ENCODE data around the gene SLA2.
"Not testable (repeated sequence)": the region's sequence is repeated elsewhere in the genome, so short reads cannot be mapped to it uniquely, and the experiment has no call there.

SLA2 gene

DNA sequence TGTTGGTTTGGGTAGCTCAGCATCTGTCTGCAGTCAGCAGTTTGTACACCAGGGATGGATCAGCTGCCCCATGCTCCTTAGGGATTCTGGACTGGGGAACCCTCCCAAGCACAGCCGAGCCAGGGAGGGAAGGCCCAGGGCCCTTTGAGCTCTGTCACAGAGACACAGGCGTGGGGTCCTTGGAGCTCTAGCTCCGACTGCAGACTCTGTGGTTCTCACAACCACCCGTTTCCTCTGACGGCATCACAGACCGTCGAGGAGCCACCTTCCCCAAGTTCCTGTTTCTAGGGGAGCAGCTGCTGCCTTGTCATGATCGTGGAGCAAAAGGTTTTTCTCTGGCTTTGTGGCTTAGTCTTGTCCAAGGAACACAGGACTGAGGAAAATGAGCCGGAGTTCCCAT is at the start of gene SLA2:
SLA2 (minus strand) TSS at position 199 of the 400 bp plus-strand sequence. CDS start 4,861 bp downstream, outside the sequence.
- DNase-seq (ENCODE audit: low spot score) = no peak

- not testable (repeated sequence) for DNase-seq (ENCODE audit: low spot score)
These were observed 49.5 kb upstream of the SLA2 start for GRCh38 chr20:36695467-36695866.

GRCh38 chr20:36688630-36689029 is 42.6 kb upstream of the SLA2 start:
- DNase-seq (ENCODE audit: low spot score) = no peak

DNA sequence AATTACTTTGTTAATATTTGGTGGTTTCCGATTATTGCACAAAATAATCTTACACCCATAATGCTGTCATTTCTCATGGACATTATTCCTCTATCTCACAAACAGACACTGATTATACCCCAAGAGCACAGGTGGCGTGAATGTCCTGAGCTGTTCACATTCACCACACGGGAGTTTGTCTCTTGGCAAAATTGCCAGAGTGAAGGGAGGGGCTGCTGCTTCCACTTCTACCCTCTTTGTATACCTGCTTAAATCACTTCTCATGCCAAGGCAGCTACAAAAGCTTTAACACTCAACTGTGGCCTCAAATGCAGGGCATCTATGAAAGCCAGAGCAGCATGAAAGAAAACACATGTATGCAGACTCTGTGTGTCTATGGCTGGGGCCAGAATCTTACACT is 41.9 kb upstream of the SLA2 start:
- no peak for DNase-seq (ENCODE audit: low spot score)

DNA sequence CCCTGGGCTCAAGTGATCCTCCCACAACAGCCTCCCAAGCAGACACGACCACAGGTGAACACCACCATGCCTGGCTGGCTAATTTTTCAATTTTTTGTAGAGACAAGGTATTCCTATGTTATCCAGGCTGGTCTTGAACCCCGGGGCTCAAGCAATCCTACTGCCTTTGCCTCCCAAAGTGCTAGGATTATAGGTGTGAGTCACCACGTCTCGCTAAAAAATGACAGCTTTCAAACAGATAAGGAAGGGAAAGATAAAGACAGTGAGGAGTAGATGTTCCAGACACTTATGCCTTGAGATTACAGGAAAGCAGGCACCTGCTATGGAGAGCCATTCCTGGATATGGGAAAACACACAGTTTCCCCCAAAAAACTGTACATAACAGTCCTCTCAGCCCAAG is 40.9 kb upstream of the SLA2 start:
- no peak for DNase-seq (ENCODE audit: low spot score)

GRCh38 chr20:36686504-36686903 is 40.5 kb upstream of the SLA2 start:
- DNase-seq (ENCODE audit: low spot score) = peak; percentile 2

- DNase-seq (ENCODE audit: low spot score) = no peak
These were observed 38.8 kb upstream of the SLA2 start for GRCh38 chr20:36684747-36685146.

- DNase-seq (ENCODE audit: low spot score) = no peak
These were observed 36.3 kb upstream of the SLA2 start for GRCh38 chr20:36682311-36682710.

GRCh38 chr20:36677422-36677771 is 31.4 kb upstream of the SLA2 start:
- DNase-seq (ENCODE audit: low spot score) = no peak

GRCh38 chr20:36676701-36677421 is 30.9 kb upstream of the SLA2 start:
- no peak for DNase-seq (ENCODE audit: low spot score)

GRCh38 chr20:36675545-36675944 is 29.5 kb upstream of the SLA2 start:
- not testable (repeated sequence) for DNase-seq (ENCODE audit: low spot score)

DNA sequence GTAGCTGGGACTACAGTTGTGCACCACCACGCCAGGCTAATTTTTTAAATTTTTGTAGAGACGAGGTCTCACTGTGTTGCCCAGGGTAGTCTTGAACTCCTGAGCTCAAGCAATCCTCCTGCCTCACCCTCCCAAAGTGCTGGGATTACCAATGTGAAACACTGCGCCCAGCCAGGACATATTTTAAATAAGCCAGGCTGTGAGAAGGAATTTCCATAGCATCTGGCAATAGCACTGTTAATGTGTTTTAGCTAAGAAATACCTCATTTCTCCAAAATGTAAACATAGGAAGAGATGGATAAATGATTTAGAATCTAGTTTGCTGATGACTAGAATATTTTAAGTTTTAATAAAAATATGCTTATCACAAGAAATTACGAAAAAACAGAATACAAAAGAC is 27.0 kb upstream of the SLA2 start:
- no peak for DNase-seq (ENCODE audit: low spot score)

- DNase-seq (ENCODE audit: low spot score) = no peak
These were observed 24.8 kb upstream of the SLA2 start for GRCh38 chr20:36670665-36671357.

GRCh38 chr20:36666181-36666740 is 20.3 kb upstream of the SLA2 start:
- DNase-seq (ENCODE audit: low spot score) = peak; percentile 26

DNA sequence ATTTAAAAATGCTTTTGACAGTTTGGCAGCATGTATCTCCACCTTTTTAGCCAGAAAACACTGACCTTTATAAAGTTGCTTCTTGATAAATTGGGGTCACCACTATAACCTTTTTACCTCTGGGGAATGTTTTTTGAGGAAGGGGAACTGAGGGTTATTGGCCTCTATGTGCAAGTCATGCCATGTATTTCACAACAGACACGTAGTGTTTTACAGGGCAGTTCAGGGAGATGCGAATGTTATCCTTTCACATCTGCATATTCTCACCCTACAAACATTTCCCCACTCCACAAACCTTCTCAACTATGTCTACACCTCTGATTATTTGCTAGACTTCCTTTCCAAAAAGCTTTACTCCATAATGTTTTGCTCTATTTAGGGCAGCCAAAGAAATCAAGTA is 17.0 kb upstream of the SLA2 start:
- DNase-seq (ENCODE audit: low spot score) = no peak

GRCh38 chr20:36658300-36658699 is 12.3 kb upstream of the SLA2 start:
- no peak for DNase-seq (ENCODE audit: low spot score)

DNA sequence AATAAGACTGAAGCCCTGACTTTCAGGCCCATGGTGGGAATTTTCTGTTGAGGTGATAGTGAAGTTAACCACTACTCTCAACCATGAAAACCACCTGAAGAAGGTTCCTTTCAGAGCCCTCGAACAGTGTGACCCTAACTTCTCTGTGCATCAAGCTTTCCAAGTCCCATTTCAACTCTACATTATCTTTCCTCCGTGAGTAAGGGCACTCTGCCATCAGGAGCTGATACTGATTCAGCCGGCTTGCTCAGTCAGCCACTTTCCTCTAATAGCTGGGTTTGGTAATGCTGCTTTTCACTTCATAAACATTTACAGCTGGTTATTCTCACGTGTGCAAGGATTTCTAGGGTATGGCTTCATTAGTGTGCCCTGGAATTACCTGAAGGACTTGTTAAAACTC is 10.7 kb upstream of the SLA2 start:
- DNase-seq (ENCODE audit: low spot score) = no peak

DNA sequence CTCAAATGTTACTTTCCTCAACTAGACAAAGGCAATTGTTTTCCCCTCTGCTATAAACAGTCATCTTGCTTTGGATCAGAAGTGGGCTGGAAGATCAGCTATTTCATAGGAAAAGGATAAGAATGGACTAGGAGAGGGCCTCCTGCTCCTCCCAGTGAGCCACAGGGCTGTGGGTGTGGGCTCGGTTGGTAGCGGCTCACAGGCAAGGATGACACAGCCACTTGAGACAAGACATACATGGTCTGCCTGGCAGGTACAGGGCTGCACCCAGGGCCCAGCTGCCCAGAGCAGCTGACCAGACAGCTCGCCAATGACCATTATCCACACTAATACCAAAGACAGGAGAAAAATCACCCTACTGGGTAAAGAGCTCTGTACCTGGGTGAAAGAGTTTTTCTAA is 9.0 kb upstream of the SLA2 start:
- DNase-seq (ENCODE audit: low spot score) = no peak

- no peak for DNase-seq (ENCODE audit: low spot score)
These were observed 8.5 kb upstream of the SLA2 start for GRCh38 chr20:36654506-36654905.

DNA sequence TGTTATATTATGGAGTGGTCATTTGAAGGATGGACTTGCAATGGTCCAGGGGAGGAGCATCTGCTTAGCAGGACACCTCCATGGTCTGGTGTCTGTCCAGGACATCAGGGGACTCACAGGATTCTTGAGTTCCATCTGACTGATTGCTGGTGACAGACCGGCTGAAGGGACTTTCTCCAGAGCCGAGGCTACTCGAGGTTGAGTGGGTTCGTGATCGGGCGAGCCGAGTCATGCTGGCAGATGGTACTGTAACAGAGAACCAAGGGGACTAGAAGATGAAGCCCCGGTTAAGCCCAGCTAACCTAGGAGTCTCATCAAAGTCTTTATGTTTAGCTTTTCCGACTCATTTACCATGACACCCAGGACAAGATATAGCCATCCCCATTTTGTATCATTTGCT is 7.5 kb upstream of the SLA2 start:
- no peak for DNase-seq (ENCODE audit: low spot score)

DNA sequence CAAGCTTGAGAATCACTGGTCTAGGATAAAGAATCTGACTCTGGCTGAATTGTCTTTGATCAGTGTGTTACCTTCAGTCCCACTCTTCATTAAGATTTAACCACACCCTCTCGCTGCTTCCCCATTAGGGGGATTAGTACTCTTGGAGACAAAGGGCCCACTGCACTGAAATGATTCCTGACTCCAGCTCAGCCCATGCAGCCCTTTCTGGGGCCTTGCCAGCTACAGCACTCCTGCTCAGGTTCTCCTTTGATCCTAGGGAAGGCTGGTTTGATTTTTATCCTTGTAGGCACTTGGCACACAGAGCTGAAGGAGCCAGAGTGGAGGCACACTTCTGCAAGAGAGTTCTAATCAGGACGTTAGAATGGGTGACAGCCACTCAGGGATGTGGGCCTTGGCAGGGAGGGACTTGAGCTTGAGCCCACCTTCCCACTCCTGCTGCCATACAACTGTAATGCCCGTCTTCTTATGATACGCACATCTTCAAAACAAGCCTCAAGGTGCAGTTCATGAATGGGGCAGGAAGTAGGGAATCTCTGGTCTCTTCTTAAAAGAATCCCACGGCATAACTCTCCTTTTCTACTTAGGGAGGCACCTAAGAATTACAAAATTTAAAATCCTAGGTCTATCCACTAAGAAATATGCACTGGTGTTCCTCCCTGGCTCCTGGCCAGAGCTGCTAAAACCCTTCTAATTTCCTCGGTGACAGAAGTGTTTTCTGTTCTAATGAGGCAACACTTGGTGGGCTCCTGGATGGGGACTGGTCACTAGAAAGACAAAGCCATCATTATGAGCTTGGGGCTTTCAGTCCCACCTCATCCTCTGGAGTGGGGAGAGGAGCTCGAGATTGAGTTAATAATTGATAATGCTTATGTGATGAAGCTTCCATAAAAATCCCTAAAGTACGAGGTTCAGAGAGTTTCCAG is 1.5 kb upstream of the SLA2 start:
- no peak for DNase-seq (ENCODE audit: low spot score)

DNA sequence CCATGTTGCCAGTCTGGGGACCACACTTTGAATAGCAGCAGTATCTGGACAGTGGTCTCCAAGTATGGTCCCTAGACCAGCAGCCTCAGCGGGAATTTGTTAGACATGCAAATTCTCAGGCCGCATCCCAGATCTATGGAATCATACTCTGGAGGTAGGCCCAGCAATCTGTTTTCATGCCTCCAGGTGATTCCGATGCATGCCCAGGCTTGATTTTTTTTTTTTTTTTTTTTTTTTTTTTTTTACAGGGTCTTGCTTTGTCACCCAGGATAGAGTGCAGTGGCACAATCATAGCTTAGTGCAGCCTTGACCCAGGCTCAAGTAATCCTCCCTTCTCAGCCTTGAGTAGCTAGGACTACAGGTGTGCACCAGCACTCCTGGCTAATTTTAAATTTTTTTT is 682 bp upstream of the SLA2 start:
- no peak for DNase-seq (ENCODE audit: low spot score)
